ENCODE data around the gene NME2. TPM values are rescaled to one million over a fixed set of nuclear protein-coding genes. Genes with fewer than 3 reads are reported as not detected.

Gene NME2
- total and polyA plus RNA-seq, 10 of the 15 experiments (the other 5 are each of a cell fraction or from before 2014, with no cell fraction given) = 497 to 1,030 (median 786) TPM

GRCh38 chr17:51214920-51215319, 48.7 kb downstream of the NME2 start:
- intact Hi-C loops (cut with micrococcal nuclease; ENCODE audit: unreplicated experiment) (no loop called here), in situ Hi-C loops (cut with MboI) (no loop called here)
- peaks cover 4 to 14% of the 10 kb centered on the region in 2 experiments for H3K36me3 ChIP-seq (ENCODE audit: control insufficient read depth in 2 of 2, insufficient read depth in 2 of 2, low read length in 1 of 2)
- ChIA-PET POLR2A (no interaction called here), SMC1A (ENCODE audit: uncharacterized antibody, unreplicated experiment) (interaction anchor here (1.2 to 1.3 kb wide), 2 partner anchors 24 to 39 kb away, joined by 3 to 6 read pairs; no protein-coding TSS in a partner anchor), CTCF (interaction anchor here (0.8 to 1.2 kb wide), 2 partner anchors 14 to 33 kb away, joined by 3 read pairs; no protein-coding TSS in a partner anchor), RAD21 (ENCODE audit: unreplicated experiment) (no interaction called here)
- BruUV-seq (replicated peaks) = no TSS peak
- no peak for TF ChIP-seq CREM (IDR thresholded peaks at IDR 0.05; ENCODE audit: low read depth)
- no peak for TF ChIP-seq RB1 (IDR thresholded peaks at IDR 0.05; ENCODE audit: borderline replicate concordance)
- TF ChIP-seq ZBED1 (IDR thresholded peaks at IDR 0.05; ENCODE audit: borderline replicate concordance) = no peak
- TF ChIP-seq MLLT1 (IDR thresholded peaks at IDR 0.05) = no peak
- TF ChIP-seq SKIL (IDR thresholded peaks at IDR 0.05; ENCODE audit: low read depth, poor library complexity, severe bottlenecking) = no peak
- TF ChIP-seq RAD51 (IDR thresholded peaks at IDR 0.05) = no peak
- TF ChIP-seq BCL11A (IDR thresholded peaks at IDR 0.05; ENCODE audit: low read depth, low read length) = no peak
- TF ChIP-seq IRF5 (IDR thresholded peaks at IDR 0.05; ENCODE audit: borderline replicate concordance) = no peak
- no peak for TF ChIP-seq NR2C1 (IDR thresholded peaks at IDR 0.05)
- no peak for TF ChIP-seq HDAC6 (IDR thresholded peaks at IDR 0.05; ENCODE audit: unreplicated experiment)
- no peak for TF ChIP-seq TCF3 (IDR thresholded peaks at IDR 0.05; ENCODE audit: borderline replicate concordance, insufficient read depth, low read depth, low read length)
- no peak for TF ChIP-seq IRF4 (IDR thresholded peaks at IDR 0.05; ENCODE audit: low read depth, low read length)
- no peak for TF ChIP-seq MEF2B (IDR thresholded peaks at IDR 0.05; ENCODE audit: partially characterized antibody, poor library complexity, severe bottlenecking)
- TF ChIP-seq ZNF274 (IDR thresholded peaks at IDR 0.05; ENCODE audit: insufficient read depth, insufficient read length) = no peak
- TF ChIP-seq NR2C2 (IDR thresholded peaks at IDR 0.05; ENCODE audit: borderline replicate concordance, control insufficient read depth, insufficient read length, low read depth) = no peak
- H3K9ac ChIP-seq (ENCODE audit: control insufficient read depth, insufficient read depth, low read length) = no peak overlapping the region
- H4K20me1 ChIP-seq (ENCODE audit: control insufficient read depth, insufficient read depth) = no peaks in the 10 kb centered on the region
- no peaks in the 10 kb centered on the region for H3K9me3 ChIP-seq (replicated peaks; ENCODE audit: control insufficient read depth, insufficient read depth, low read length)
- FAIRE-seq (no peak), ATAC-seq (no peak), DNase-seq (ENCODE audit: low read depth, low spot score) (no peak)
- no peaks in the 10 kb centered on the region for H3K27me3 ChIP-seq (replicated peaks in 1 of 2; ENCODE audit: control insufficient read depth in 2 of 2, insufficient read depth in 2 of 2, low read length in 1 of 2)
- H3K4me1 ChIP-seq (ENCODE audit: control insufficient read depth, insufficient read depth, low read length) = no peaks in the 10 kb centered on the region
- no peak overlapping the region for H3K27ac ChIP-seq (ENCODE audit: control insufficient read depth, insufficient read depth)
- no peak overlapping the region for H2AFZ ChIP-seq (ENCODE audit: control insufficient read depth, low read depth, low read length)
- H3K79me2 ChIP-seq (ENCODE audit: control insufficient read depth, insufficient read depth, low read length) = no peaks in the 10 kb centered on the region
- no peak overlapping the region for H3K4me2 ChIP-seq (ENCODE audit: control insufficient read depth, insufficient read depth)
- no peak overlapping the region for H3K4me3 ChIP-seq
- WGBS (ENCODE audit: insufficient coverage, insufficient replicate concordance, low lambda C conversion rate, missing lambda C conversion rate) = 85% methylated on average over 1 of the region's 1 CpG

Data from GM12878 (cell line).